Measurements from ENCODE around the gene ARMC3.

- TF ChIP-seq CTCF (IDR thresholded peaks at IDR 0.05; ENCODE audit: low read depth, low read length, poor library complexity, severe bottlenecking): no peak
- TF ChIP-seq EZH2phosphoT487 (IDR thresholded peaks at IDR 0.05; ENCODE audit: borderline replicate concordance, low read length): no peak
These were observed 110.3 kb downstream of the ARMC3 start for GRCh38 chr10:23038172-23038571.

Data from DOHH2 (cell line).